Kidney (tissue), 14 donors: ENCODE measurements around the gene KCNJ15. TPM values are rescaled to one million over a fixed set of nuclear protein-coding genes. Genes with fewer than 3 reads are reported as not detected.

Experiments used
- DNase-seq, 5 donors: peaks; one replicate each; pipeline ENCODE4 v3.0.0-alpha.2; 2013 to 2020
- FAIRE-seq: peaks from 2 replicates; lab custom pipeline; 2012; peaks lifted over from hg19 to GRCh38; lab: Jason Lieb, UNC
- H3K27ac ChIP-seq, 2 donors: one replicate each; pipeline ENCODE4 v1.7.0; 2013; ENCODE audit warnings: low read depth in 2 of 2, low read length in 2 of 2, inconsistent platforms in 1 of 2
- H3K27me3 ChIP-seq: one replicate; pipeline ENCODE4 v1.7.1; 2013; ENCODE audit warnings: low read length, inconsistent platforms; ENCODE audit not compliant: control insufficient read depth, insufficient read depth
- H3K36me3 ChIP-seq, 3 donors: one replicate each; pipeline versions ENCODE4 v1.7.0 to v1.7.1; 2013; ENCODE audit warnings: low read length in 3 of 3, control low read depth in 1 of 3, inconsistent platforms in 1 of 3; ENCODE audit not compliant: insufficient read depth in 3 of 3, control insufficient read depth in 2 of 3
- H3K4me1 ChIP-seq, 3 donors: one replicate each; pipeline versions ENCODE4 v1.7.0 to v1.7.1; 2013; ENCODE audit warnings: low read length in 3 of 3, inconsistent platforms in 1 of 3, low read depth in 1 of 3; ENCODE audit not compliant: control insufficient read depth in 2 of 3, insufficient read depth in 2 of 3
- H3K4me3 ChIP-seq, 3 donors: one replicate each; pipeline versions ENCODE4 v1.7.0 to v1.8.1; 2013; ENCODE audit warnings: low read length in 3 of 3, control low read depth in 1 of 3, inconsistent platforms in 1 of 3
- H3K9ac ChIP-seq, 3 donors: one replicate each; pipeline versions ENCODE4 v1.7.0 to v1.7.1; 2013; ENCODE audit warnings: low read length in 3 of 3, control low read depth in 1 of 3, inconsistent platforms in 1 of 3
- H3K9me3 ChIP-seq, 3 donors: one replicate each; pipeline versions ENCODE4 v1.7.0 to v1.7.1; 2013; ENCODE audit warnings: low read length in 3 of 3, control low read depth in 1 of 3, inconsistent platforms in 1 of 3; ENCODE audit not compliant: control insufficient read depth in 2 of 3, insufficient read depth in 1 of 3
- CTCF ChIP-seq: IDR thresholded peaks from 3 replicates; pipeline ENCODE4 v1.5.1; 2012; ENCODE audit warnings: mild to moderate bottlenecking, moderate library complexity, borderline replicate concordance; ENCODE audit not compliant: insufficient read depth; ENCODE audit errors: extremely low read depth
- intact Hi-C: fragments of 100-400 bp; cut with DNase I; formaldehyde crosslinking; loops from one replicate; pipeline ENCODE4 v1.11.1; 2022
- polyA plus RNA-seq: library from polyadenylated mRNA; stranded (reverse); fragments of 350-450 nt; fragmentation: Illumina TruSeq; extraction: RNeasy Lipid Tissue Mini Kit (QIAGEN cat#74804); gene quantifications from one replicate; pipeline ENCODE4 v1.2.3, GENCODE V29; 2014; ENCODE audit warnings: low read depth, low replicate concordance; ENCODE audit not compliant: insufficient read depth
- total RNA-seq: library from RNA; stranded (reverse); fragmentation: NEBNext Ultra II Directional; extraction: Animal tissue kit (Norgen Biotek cat#: 25700); gene quantifications from one replicate; pipeline ENCODE4 v1.2.1, GENCODE V29; 2021
- donor health status: control.
- donor health status: control.
- donor health status: control.
- donor health status: control.
- donor health status: control.
- donor health status: DM: yes; HTN: yes; CAD: no.
- donor health status: Normal renal cell carcinoma (clear cell type).

Gene KCNJ15
- total and polyA plus RNA-seq, 2 donors from 2014 or later = 102 to 142 TPM

GRCh38 chr21:38243732-38244406 lies 12.9 kb upstream of the KCNJ15 start:
- H3K4me3 ChIP-seq = no peak overlapping the region
- no peak overlapping the region for H3K27ac ChIP-seq
- FAIRE-seq (no peak), DNase-seq (no peak)
- no peaks in the 10 kb centered on the region for H3K9me3 ChIP-seq
- no peaks in the 10 kb centered on the region for H3K36me3 ChIP-seq
- no peak overlapping the region for H3K9ac ChIP-seq
- no peak for TF ChIP-seq CTCF
- H3K27me3 ChIP-seq = no peaks in the 10 kb centered on the region
- intact Hi-C loops = no loop called here
- H3K4me1 ChIP-seq = peaks cover 8 to 22% (median 10%) of the 10 kb centered on the region in 3 donors

GRCh38 chr21:38244407-38244787 lies 12.4 kb upstream of the KCNJ15 start:
- Histone ChIP-seq H3K27me3 (no peaks in the 10 kb centered on the region), H3K9ac (no peak overlapping the region), H3K4me3 (no peak overlapping the region), H3K4me1 (peaks cover 9 to 18% (median 10%) of the 10 kb centered on the region in 3 donors), H3K27ac (no peak overlapping the region), H3K36me3 (no peaks in the 10 kb centered on the region), H3K9me3 (no peaks in the 10 kb centered on the region)
- intact Hi-C loops = no loop called here
- TF ChIP-seq CTCF = no peak
- FAIRE-seq (no peak), DNase-seq (no peak)

GRCh38 chr21:38244885-38245869 lies 11.6 kb upstream of the KCNJ15 start:
- Histone ChIP-seq H3K9ac (no peak overlapping the region), H3K9me3 (no peaks in the 10 kb centered on the region), H3K27ac (no peak overlapping the region), H3K4me3 (no peak overlapping the region), H3K4me1 (peaks cover 9 to 11% (median 10%) of the 10 kb centered on the region in 3 donors), H3K36me3 (no peaks in the 10 kb centered on the region), H3K27me3 (no peaks in the 10 kb centered on the region)
- no peak for FAIRE-seq
- DNase-seq = no peak
- no peak for TF ChIP-seq CTCF
- intact Hi-C loops = no loop called here
